ELF-1 (cell line): ENCODE results near the gene FAM184A.
"Not testable (repeated sequence)": the region's sequence is repeated elsewhere in the genome, so short reads cannot be mapped to it uniquely, and the experiment has no call there.

Experiments used
- DNase-seq: peaks from one replicate; pipeline ENCODE4 v3.0.0-alpha.2; 2016; ENCODE audit warnings: low read depth, low spot score

FAM184A gene

GRCh38 chr6:119012521-119012920 lies 65.9 kb downstream of the FAM184A start:
- DNase-seq, result no peak

GRCh38 chr6:119009266-119009665 lies 69.2 kb downstream of the FAM184A start:
- not testable (repeated sequence) for DNase-seq

DNA sequence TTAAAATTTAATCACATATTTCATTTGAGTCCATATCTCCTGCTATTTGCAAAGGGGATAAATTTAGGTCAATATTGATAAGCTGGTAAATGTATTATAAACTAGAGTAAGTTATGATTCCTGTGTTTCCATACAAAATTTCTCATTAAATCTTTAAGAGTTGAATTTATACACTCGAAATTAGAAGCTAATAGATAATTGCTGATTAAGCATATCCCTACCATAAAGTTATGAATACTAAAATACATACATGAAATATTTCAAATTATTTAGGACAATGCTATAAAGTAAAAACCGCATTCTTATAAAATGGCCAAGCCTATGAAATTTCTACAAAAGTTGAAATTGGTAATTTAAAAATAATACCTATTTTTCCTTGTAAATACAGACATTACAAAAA lies 71.5 kb downstream of the FAM184A start:
- no peak for DNase-seq

DNA sequence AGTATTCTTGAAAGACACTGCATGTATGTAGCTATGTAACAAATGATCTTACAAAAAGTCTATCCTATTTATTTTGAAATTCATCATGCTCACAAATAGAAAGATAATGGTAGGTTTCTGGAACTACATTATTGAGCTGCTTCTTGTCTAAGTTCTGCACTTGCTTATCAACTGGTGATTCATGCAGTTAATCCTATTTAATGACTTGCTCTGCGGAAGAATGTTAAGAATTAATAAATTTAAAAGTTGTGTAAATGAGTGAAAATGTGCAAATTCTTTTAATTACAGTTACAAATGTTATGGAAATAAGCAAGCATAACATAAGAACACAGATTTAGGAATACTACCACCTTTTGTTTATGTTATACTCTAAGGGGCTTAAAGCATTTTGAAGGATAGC lies 76.4 kb downstream of the FAM184A start:
- DNase-seq, result no peak

DNA sequence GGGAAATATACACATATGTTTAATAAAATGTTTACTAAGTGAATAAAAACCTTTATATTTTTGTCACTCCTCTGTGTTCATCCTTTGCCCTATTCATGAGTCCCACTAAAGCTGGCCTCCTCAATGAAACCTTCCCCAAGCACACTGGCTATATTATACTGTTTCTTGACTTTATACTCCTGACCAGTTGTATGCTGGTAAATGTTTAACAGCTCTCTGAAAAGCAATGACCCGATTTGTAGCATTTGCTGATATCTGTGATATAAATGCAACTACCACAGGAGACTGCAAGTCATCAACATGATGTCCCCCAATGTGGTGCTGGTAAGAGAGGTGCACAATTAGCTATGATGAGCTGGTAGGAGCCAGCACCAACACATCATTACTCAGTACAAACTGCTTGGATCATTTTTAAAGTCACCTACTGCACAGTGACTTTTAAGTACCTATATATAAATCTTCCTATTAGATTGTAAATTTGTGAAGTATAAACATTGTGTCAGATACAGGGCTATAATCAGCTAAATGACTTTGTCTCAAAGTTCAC lies 78.9 kb downstream of the FAM184A start:
- no peak for DNase-seq

- DNase-seq, result not testable (repeated sequence)
These were observed 81.0 kb downstream of the FAM184A start for GRCh38 chr6:118997426-118997825.

DNA sequence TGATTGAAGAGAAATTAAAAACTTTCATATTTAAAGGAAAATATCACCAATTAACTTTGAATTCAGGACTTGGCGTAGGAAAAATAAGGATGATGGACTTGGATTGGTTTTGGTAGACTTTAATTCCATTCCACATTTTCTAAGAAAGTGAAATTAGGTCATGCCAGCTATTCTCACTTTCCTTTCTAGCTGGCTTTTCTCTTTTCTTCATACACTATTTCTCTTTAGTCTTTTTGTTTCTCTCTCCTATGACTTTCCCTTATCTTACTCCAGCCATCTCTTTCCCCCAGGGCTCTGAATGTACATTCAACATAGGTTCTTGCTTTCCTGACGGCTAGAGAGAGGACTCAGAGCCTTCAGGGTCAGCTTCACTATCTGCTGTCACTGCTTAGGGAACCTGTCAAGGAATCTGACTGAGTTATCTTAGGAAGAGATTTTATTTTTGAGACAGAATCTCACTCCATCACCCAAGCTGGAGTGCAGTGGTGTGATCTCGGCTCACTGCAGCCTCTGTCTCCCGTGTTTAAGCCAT lies 82.1 kb downstream of the FAM184A start:
- peak; percentile 14 for DNase-seq

DNA sequence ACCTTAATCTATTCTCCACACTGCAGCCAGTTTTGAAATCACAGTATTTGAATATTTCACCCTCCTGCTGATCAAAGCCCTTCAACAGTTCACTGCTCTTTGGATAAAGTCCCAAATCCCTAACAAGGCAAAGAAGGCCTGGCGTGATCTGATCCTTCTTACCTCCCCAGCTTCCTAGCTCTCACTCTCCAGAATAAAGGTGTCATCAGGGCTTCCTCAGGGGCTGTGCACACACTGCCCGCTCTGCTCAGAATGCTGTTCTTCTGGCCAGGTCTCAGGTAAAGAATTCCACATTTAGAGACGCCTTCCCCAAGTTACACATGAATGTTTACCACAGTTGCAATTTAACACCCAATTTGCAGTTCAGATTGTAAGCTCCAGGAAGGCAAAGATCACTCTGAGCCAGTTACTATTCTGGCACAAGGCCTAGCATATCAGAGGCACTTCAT lies 84.6 kb downstream of the FAM184A start:
- no peak for DNase-seq

DNA sequence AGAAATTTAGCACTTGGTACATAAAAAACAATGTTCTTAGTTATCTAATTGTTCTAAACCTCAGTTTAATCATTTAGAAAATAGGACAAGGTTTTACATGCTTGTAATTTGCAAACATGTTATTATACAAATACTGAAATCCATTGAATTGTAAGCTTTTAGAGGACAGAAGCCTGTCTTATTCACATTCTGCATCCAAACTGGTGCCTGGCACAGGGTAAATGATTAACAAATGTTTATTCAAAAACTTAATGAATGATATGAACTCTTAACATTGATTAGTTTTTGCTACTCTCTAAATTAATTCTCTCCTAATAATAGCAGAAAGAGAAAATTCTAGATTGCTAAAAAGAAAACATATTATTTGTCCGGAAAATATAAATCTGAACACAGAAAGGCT lies 85.1 kb downstream of the FAM184A start:
- DNase-seq, result no peak

- DNase-seq, result no peak
These were observed 86.2 kb downstream of the FAM184A start for GRCh38 chr6:118992186-118992795.

DNA sequence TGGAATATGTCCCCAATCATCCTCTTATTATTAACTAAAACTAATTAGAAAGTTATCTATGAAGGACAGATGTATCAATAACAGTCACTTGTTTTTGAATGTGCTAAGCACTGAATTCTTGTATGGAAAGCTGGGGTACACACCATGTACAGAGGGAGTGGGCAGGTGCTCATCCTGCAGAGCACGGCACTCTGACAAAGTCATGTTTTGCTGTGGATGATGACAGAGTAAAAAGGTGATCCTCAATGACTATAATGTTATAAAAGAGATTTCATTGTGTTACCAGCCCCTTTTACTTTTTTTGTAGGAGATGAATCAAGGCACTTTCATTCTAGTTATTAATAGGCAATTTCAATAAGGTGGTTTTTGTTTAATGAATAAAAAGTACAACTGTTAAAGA lies 92.2 kb downstream of the FAM184A start:
- DNase-seq, result no peak

GRCh38 chr6:118985123-118985830 lies 93.2 kb downstream of the FAM184A start:
- no peak for DNase-seq

GRCh38 chr6:118984342-118984741 lies 94.1 kb downstream of the FAM184A start:
- no peak for DNase-seq

- DNase-seq, result no peak
These were observed 95.9 kb downstream of the FAM184A start for GRCh38 chr6:118982575-118982911.

GRCh38 chr6:118981884-118982574 lies 96.4 kb downstream of the FAM184A start:
- DNase-seq, result no peak

- no peak for DNase-seq
These were observed 98.4 kb downstream of the FAM184A start for GRCh38 chr6:118980063-118980462.

GRCh38 chr6:118974790-118975189 lies 103.7 kb downstream of the FAM184A start:
- DNase-seq, result no peak

GRCh38 chr6:118971682-118972081 lies 106.8 kb downstream of the FAM184A start:
- DNase-seq, result peak; percentile 4

- no peak for DNase-seq
These were observed 107.6 kb downstream of the FAM184A start for GRCh38 chr6:118970866-118971265.

GRCh38 chr6:118968416-118968815 lies 110.0 kb downstream of the FAM184A start:
- no peak for DNase-seq

GRCh38 chr6:118967239-118967638 lies 111.2 kb downstream of the FAM184A start:
- no peak for DNase-seq

- DNase-seq, result no peak
These were observed 112.6 kb downstream of the FAM184A start for GRCh38 chr6:118965843-118966370.
